ENCODE results near the gene TRIM56.

DNA sequence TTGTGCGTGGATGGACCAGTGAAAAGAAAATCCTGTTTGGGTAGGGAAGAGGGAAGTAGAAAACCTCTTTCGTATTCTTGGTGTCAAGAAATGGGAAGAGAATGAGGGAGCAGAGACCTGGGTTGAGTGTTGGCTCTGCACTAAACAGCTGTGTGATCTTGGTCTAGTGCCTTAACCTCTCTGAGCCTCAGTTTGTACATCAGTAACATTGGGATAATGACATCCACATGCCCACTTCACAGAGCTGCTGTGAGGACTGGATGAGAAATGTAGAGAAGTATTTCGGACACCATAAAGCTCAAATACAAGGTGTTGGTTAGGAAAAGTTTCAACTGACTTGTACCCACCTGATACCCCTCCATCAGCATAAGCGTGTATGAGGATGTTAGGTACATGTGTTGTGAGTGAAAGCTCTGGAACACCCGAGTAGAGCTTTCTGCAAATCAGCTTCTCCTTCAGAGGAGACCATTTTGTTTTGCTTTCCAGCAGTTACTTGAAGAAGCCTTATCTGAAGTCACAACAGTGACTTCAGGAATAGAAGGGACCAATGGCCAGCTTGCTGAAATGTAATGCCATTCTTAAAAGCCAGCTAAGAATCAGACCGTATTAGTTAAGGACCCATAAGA lies 11.2 kb downstream of the TRIM56 start:
- TF ChIP-seq, protein P1, sequence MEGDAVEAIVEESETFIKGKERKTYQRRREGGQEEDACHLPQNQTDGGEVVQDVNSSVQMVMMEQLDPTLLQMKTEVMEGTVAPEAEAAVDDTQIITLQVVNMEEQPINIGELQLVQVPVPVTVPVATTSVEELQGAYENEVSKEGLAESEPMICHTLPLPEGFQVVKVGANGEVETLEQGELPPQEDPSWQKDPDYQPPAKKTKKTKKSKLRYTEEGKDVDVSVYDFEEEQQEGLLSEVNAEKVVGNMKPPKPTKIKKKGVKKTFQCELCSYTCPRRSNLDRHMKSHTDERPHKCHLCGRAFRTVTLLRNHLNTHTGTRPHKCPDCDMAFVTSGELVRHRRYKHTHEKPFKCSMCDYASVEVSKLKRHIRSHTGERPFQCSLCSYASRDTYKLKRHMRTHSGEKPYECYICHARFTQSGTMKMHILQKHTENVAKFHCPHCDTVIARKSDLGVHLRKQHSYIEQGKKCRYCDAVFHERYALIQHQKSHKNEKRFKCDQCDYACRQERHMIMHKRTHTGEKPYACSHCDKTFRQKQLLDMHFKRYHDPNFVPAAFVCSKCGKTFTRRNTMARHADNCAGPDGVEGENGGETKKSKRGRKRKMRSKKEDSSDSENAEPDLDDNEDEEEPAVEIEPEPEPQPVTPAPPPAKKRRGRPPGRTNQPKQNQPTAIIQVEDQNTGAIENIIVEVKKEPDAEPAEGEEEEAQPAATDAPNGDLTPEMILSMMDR (IDR thresholded peaks at IDR 0.05), result no peak
- no peak for TF ChIP-seq POLR2A (IDR thresholded peaks at IDR 0.05)
